ENCODE measurements around the gene HSFX3.
"Not testable (repeated sequence)": the region's sequence is repeated elsewhere in the genome, so short reads cannot be mapped to it uniquely, and the experiment has no call there.

HSFX3 gene

GRCh38 chrX:149505671-149506070, 44.1 kb downstream of the HSFX3 start:
- 0 out of 2 replicates have a peak, but pooled peaks cover 3% of the 10 kb centered on the region for H3F3A ChIP-seq (ENCODE audit: insufficient read depth)
- H3K9me3 ChIP-seq (ENCODE audit: insufficient read depth, low read length): no peaks in the 10 kb centered on the region
- H2AFZ ChIP-seq (ENCODE audit: low read depth, low read length, severe bottlenecking): peak overlapping the region; percentile 59
- 0 out of 2 replicates have a peak, but pooled peaks cover 7% of the 10 kb centered on the region for H3K79me2 ChIP-seq (ENCODE audit: insufficient read depth, low read length)
- peak overlapping the region; percentile 79 for H3K9ac ChIP-seq (ENCODE audit: low read length)
- no peaks in the 10 kb centered on the region for H4K20me1 ChIP-seq (ENCODE audit: low read depth, low read length)
- H3K27me3 ChIP-seq (ENCODE audit: low read length): no peaks in the 10 kb centered on the region
- peak overlapping the region; percentile 95 for H3K4me2 ChIP-seq (ENCODE audit: low read depth, low read length, poor library complexity, severe bottlenecking)
- H3K4me3 ChIP-seq (ENCODE audit: insufficient read depth, low read length, poor library complexity, severe bottlenecking): peak overlapping the region; percentile 34
- no peak for TF ChIP-seq EZH2phosphoT487 (conservative IDR thresholded peaks at IDR 0.05; ENCODE audit: low read length)
- TF ChIP-seq CTCF (IDR thresholded peaks at IDR 0.05; ENCODE audit: insufficient read depth, low read length, poor library complexity, severe bottlenecking): no peak
- no peaks in the 10 kb centered on the region for H3K36me3 ChIP-seq (ENCODE audit: low read length)
- H3K9me2 ChIP-seq (replicated peaks; ENCODE audit: insufficient read depth, low read length): no peaks in the 10 kb centered on the region
- 0 out of 2 replicates have a peak overlapping the region, but pooled peaks have one; percentile 44 for H3K27ac ChIP-seq (ENCODE audit: low read depth, low read length)

- Histone ChIP-seq H3K79me2 (ENCODE audit: insufficient read depth, low read length) (0 out of 2 replicates have a peak, but pooled peaks cover 7% of the 10 kb centered on the region), H2AFZ (ENCODE audit: low read depth, low read length, severe bottlenecking) (peak within 1 kb of the TSS; percentile 59), H3K9me3 (ENCODE audit: insufficient read depth, low read length) (no peaks in the 10 kb centered on the region), H3K9ac (ENCODE audit: low read length) (peak within 1 kb of the TSS; percentile 79), H4K20me1 (ENCODE audit: low read depth, low read length) (no peaks in the 10 kb centered on the region), H3K4me3 (ENCODE audit: insufficient read depth, low read length, poor library complexity, severe bottlenecking) (peak within 1 kb of the TSS; percentile 80), H3K27ac (ENCODE audit: low read depth, low read length) (peak within 1 kb of the TSS; percentile 84), H3K27me3 (ENCODE audit: low read length) (no peaks in the 10 kb centered on the region), H3K36me3 (ENCODE audit: low read length) (no peaks in the 10 kb centered on the region), H3K9me2 (replicated peaks; ENCODE audit: insufficient read depth, low read length) (no peaks in the 10 kb centered on the region), H3F3A (ENCODE audit: insufficient read depth) (0 out of 2 replicates have a peak, but pooled peaks cover 3% of the 10 kb centered on the region), H3K4me2 (ENCODE audit: low read depth, low read length, poor library complexity, severe bottlenecking) (peak within 1 kb of the TSS; percentile 95)
- no peak for TF ChIP-seq EZH2phosphoT487 (conservative IDR thresholded peaks at IDR 0.05; ENCODE audit: low read length)
These were observed 44.6 kb downstream of the HSFX3 start, which contains the start of gene IDS for GRCh38 chrX:149504915-149505651. TSS of gene IDS (minus strand) at chrX:149505306. CDS start at chrX:149505137, 169 bp downstream.

- H3K4me2 ChIP-seq (ENCODE audit: low read depth, low read length, poor library complexity, severe bottlenecking): peak overlapping the region; percentile 95
- 0 out of 2 replicates have a peak, but pooled peaks cover 3% of the 10 kb centered on the region for H3F3A ChIP-seq (ENCODE audit: insufficient read depth)
- H3K27ac ChIP-seq (ENCODE audit: low read depth, low read length): peak overlapping the region; percentile 84
- no peak overlapping the region for H2AFZ ChIP-seq (ENCODE audit: low read depth, low read length, severe bottlenecking)
- H3K36me3 ChIP-seq (ENCODE audit: low read length): no peaks in the 10 kb centered on the region
- H3K27me3 ChIP-seq (ENCODE audit: low read length): no peaks in the 10 kb centered on the region
- TF ChIP-seq EZH2phosphoT487 (conservative IDR thresholded peaks at IDR 0.05; ENCODE audit: low read length): no peak
- peak; percentile 51 for TF ChIP-seq CTCF (IDR thresholded peaks at IDR 0.05; ENCODE audit: insufficient read depth, low read length, poor library complexity, severe bottlenecking)
- H3K9me3 ChIP-seq (ENCODE audit: insufficient read depth, low read length): no peaks in the 10 kb centered on the region
- no peaks in the 10 kb centered on the region for H4K20me1 ChIP-seq (ENCODE audit: low read depth, low read length)
- H3K9me2 ChIP-seq (replicated peaks; ENCODE audit: insufficient read depth, low read length): no peaks in the 10 kb centered on the region
- H3K79me2 ChIP-seq (ENCODE audit: insufficient read depth, low read length): 0 out of 2 replicates have a peak, but pooled peaks cover 7% of the 10 kb centered on the region
- peak overlapping the region; percentile 79 for H3K9ac ChIP-seq (ENCODE audit: low read length)
- H3K4me3 ChIP-seq (ENCODE audit: insufficient read depth, low read length, poor library complexity, severe bottlenecking): peak overlapping the region; percentile 80
These were observed 45.4 kb downstream of the HSFX3 start for GRCh38 chrX:149504226-149504914.

- not testable (repeated sequence) for H3K4me3 ChIP-seq (ENCODE audit: insufficient read depth, low read length, poor library complexity, severe bottlenecking); H2AFZ ChIP-seq (ENCODE audit: low read depth, low read length, severe bottlenecking); H3K36me3 ChIP-seq (ENCODE audit: low read length); H3K9me3 ChIP-seq (ENCODE audit: insufficient read depth, low read length); H3K9me2 ChIP-seq (replicated peaks; ENCODE audit: insufficient read depth, low read length); H4K20me1 ChIP-seq (ENCODE audit: low read depth, low read length); H3F3A ChIP-seq (ENCODE audit: insufficient read depth); H3K27me3 ChIP-seq (ENCODE audit: low read length); H3K27ac ChIP-seq (ENCODE audit: low read depth, low read length); H3K79me2 ChIP-seq (ENCODE audit: insufficient read depth, low read length)
- 0 out of 2 replicates have a peak overlapping the region, but pooled peaks have one; percentile 79 for H3K9ac ChIP-seq (ENCODE audit: low read length)
- peak overlapping the region; percentile 95 for H3K4me2 ChIP-seq (ENCODE audit: low read depth, low read length, poor library complexity, severe bottlenecking)
These were observed 46.3 kb downstream of the HSFX3 start for GRCh38 chrX:149503446-149503845.

DNA sequence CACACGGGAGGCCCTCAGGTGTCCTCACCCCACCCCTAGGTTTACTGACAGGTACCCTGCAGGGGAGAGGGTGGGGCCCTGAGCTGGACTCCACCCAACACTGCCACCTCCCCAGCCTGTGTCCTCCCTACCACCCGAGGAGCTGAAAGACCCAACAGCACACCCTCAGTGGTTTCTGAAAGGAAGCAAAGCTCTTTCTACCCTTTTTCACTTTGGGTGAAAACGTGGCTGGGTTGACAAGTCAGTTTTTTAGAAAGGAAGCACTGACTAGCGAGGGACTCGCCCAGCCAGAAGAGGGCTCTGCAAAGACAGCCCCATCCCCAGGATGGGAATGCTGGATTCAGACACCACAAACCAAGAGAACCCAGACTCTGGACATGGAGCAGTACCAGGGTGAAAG, 46.8 kb downstream of the HSFX3 start:
- not testable (repeated sequence) for H2AFZ ChIP-seq (ENCODE audit: low read depth, low read length, severe bottlenecking); H3K9me3 ChIP-seq (ENCODE audit: insufficient read depth, low read length); H3K4me2 ChIP-seq (ENCODE audit: low read depth, low read length, poor library complexity, severe bottlenecking); H3F3A ChIP-seq (ENCODE audit: insufficient read depth); H3K9ac ChIP-seq (ENCODE audit: low read length); H3K36me3 ChIP-seq (ENCODE audit: low read length); H3K27me3 ChIP-seq (ENCODE audit: low read length); H3K79me2 ChIP-seq (ENCODE audit: insufficient read depth, low read length); H3K27ac ChIP-seq (ENCODE audit: low read depth, low read length); H3K9me2 ChIP-seq (replicated peaks; ENCODE audit: insufficient read depth, low read length); H3K4me3 ChIP-seq (ENCODE audit: insufficient read depth, low read length, poor library complexity, severe bottlenecking); H4K20me1 ChIP-seq (ENCODE audit: low read depth, low read length)
